ENCODE results near the gene SENP1. TPM values are rescaled to one million over a fixed set of nuclear protein-coding genes. Genes with fewer than 3 reads are reported as not detected.

Gene SENP1
- total RNA-seq, 3 donors from 2014 or later = 12.7 to 20.8 (median 17.4) TPM

GRCh38 chr12:48027183-48028002, 78.5 kb downstream of the SENP1 start:
- ATAC-seq (peak; percentile 67), DNase-seq (no peak)
- H3K9me3 ChIP-seq = no peaks in the 10 kb centered on the region
- TF ChIP-seq CTCF (IDR thresholded peaks at IDR 0.05) = no peak
- H3K36me3 ChIP-seq (ENCODE audit: low read depth) = no peaks in the 10 kb centered on the region
- intact Hi-C loops (cut with DNase I, micrococcal nuclease) = no loop called here
- H3K4me1 ChIP-seq (ENCODE audit: low read depth) = peaks cover 4% of the 10 kb centered on the region
- H3K4me3 ChIP-seq = no peak overlapping the region

- DNase-seq (no peak), ATAC-seq (no peak)
- intact Hi-C loops (cut with DNase I, micrococcal nuclease) = no loop called here
- Histone ChIP-seq H3K9me3 (no peaks in the 10 kb centered on the region), H3K36me3 (ENCODE audit: low read depth) (no peaks in the 10 kb centered on the region), H3K4me3 (no peak overlapping the region), H3K4me1 (ENCODE audit: low read depth) (peaks cover 14% of the 10 kb centered on the region)
- TF ChIP-seq CTCF (IDR thresholded peaks at IDR 0.05) = no peak
Measured at GRCh38 chr12:48026060-48026827, 79.6 kb downstream of the SENP1 start.

- intact Hi-C loops (cut with DNase I, micrococcal nuclease) = no loop called here
- peaks cover 13% of the 10 kb centered on the region for H3K4me1 ChIP-seq (ENCODE audit: low read depth)
- no peaks in the 10 kb centered on the region for H3K36me3 ChIP-seq (ENCODE audit: low read depth)
- ATAC-seq (no peak), DNase-seq (no peak)
- no peak for TF ChIP-seq CTCF (IDR thresholded peaks at IDR 0.05)
- no peak overlapping the region for H3K4me3 ChIP-seq
- no peaks in the 10 kb centered on the region for H3K9me3 ChIP-seq
Measured at GRCh38 chr12:48025281-48025680, 80.6 kb downstream of the SENP1 start.

GRCh38 chr12:48024735-48025134, 81.1 kb downstream of the SENP1 start:
- TF ChIP-seq CTCF (IDR thresholded peaks at IDR 0.05) = no peak
- intact Hi-C loops (cut with DNase I, micrococcal nuclease) = no loop called here
- no peak for DNase-seq
- Histone ChIP-seq H3K9me3 (no peaks in the 10 kb centered on the region), H3K36me3 (ENCODE audit: low read depth) (no peaks in the 10 kb centered on the region), H3K4me3 (no peak overlapping the region), H3K4me1 (ENCODE audit: low read depth) (peaks cover 10% of the 10 kb centered on the region)
- ATAC-seq = no peak

- ATAC-seq (peak; percentile 63), DNase-seq (peak in 1 of 3 donors; percentile 43)
- no peak overlapping the region for H3K4me3 ChIP-seq
- intact Hi-C loops (cut with DNase I, micrococcal nuclease) = no loop called here
- H3K4me1 ChIP-seq (ENCODE audit: low read depth) = peaks cover 10% of the 10 kb centered on the region
- TF ChIP-seq CTCF (IDR thresholded peaks at IDR 0.05) = no peak
- no peaks in the 10 kb centered on the region for H3K36me3 ChIP-seq (ENCODE audit: low read depth)
- no peaks in the 10 kb centered on the region for H3K9me3 ChIP-seq
Measured at GRCh38 chr12:48023386-48023785, 82.5 kb downstream of the SENP1 start.
